Measurements from ENCODE around the gene YTHDC1.

- TF ChIP-seq CTCF (IDR thresholded peaks at IDR 0.05) (no peak), USF1 (IDR thresholded peaks at IDR 0.05; ENCODE audit: borderline replicate concordance, low read depth) (no peak), YY1 (IDR thresholded peaks at IDR 0.05; ENCODE audit: low read depth) (no peak), CHD2 (IDR thresholded peaks at IDR 0.05; ENCODE audit: low read length, partially characterized antibody) (no peak), USF2 (IDR thresholded peaks at IDR 0.05; ENCODE audit: borderline replicate concordance, low read depth, low read length) (no peak), PBX3 (IDR thresholded peaks at IDR 0.05) (no peak), REST (IDR thresholded peaks at IDR 0.05; ENCODE audit: low read depth, low read length) (no peak), RFX5 (IDR thresholded peaks at IDR 0.05; ENCODE audit: low read length) (no peak), POLR2AphosphoS5 (IDR thresholded peaks at IDR 0.05; ENCODE audit: low read depth, low read length) (no peak), NRF1 (IDR thresholded peaks at IDR 0.05; ENCODE audit: low read depth, low read length) (no peak), RXRA (IDR thresholded peaks at IDR 0.05; ENCODE audit: borderline replicate concordance, low read depth) (no peak), EP300 (IDR thresholded peaks at IDR 0.05; ENCODE audit: borderline replicate concordance in 1 of 2, low read depth in 1 of 2, low read length in 1 of 2) (no peak)
These were observed 77.5 kb downstream of the YTHDC1 start for GRCh38 chr4:68272380-68272779.

All from SK-N-SH (cell line).